T47D (cell line): ENCODE data around the gene PATJ.
"Not testable (repeated sequence)": the region's sequence is repeated elsewhere in the genome, so short reads cannot be mapped to it uniquely, and the experiment has no call there.

ENCODE experiments used
- DNase-seq, 2 experiments: peaks; one replicate each; pipeline versions ENCODE4 v3.0.0 to v3.0.0-alpha.2; 2011 to 2012; ENCODE audit warnings: low read depth in 1 of 2, low spot score in 1 of 2
- JUND ChIP-seq: IDR thresholded peaks from 2 replicates; pipeline ENCODE4 v1.6.1; 2012; ENCODE audit warnings: low read depth
- in situ Hi-C: cut with HindIII; loops from 2 replicates; pipeline ENCODE4 v1.10.0; 2016; ENCODE audit warnings: low sequenced_read_pairs, low pct_unique_long_range_greater_than_20kb

The PATJ gene

GRCh38 chr1:61888808-61889207 lies 146.5 kb downstream of the PATJ start:
- no peak for TF ChIP-seq JUND
- in situ Hi-C loops, result no loop called here
- no peak for DNase-seq

- in situ Hi-C loops, result not testable (repeated sequence)
These were observed 148.2 kb downstream of the PATJ start for GRCh38 chr1:61890435-61890834.

GRCh38 chr1:61892977-61893376 lies 150.7 kb downstream of the PATJ start:
- in situ Hi-C loops, result no loop called here
- no peak for TF ChIP-seq JUND

More at GRCh38 chr1:61890435-61890834, 148.2 kb downstream of the PATJ start:
- DNase-seq, result not testable (repeated sequence)

GRCh38 chr1:61894296-61894695 lies 152.0 kb downstream of the PATJ start:
- in situ Hi-C loops, result not testable (repeated sequence)

More at GRCh38 chr1:61892977-61893376, 150.7 kb downstream of the PATJ start:
- DNase-seq, result no peak

GRCh38 chr1:61895175-61895574 lies 152.9 kb downstream of the PATJ start:
- in situ Hi-C loops, result no loop called here
- no peak for TF ChIP-seq JUND
- DNase-seq, result no peak

More at GRCh38 chr1:61894296-61894695, 152.0 kb downstream of the PATJ start:
- DNase-seq, result not testable (repeated sequence)

- in situ Hi-C loops, result no loop called here
- no peak for DNase-seq
- no peak for TF ChIP-seq JUND
These were observed 156.4 kb downstream of the PATJ start for GRCh38 chr1:61898658-61899057.

- no peak for TF ChIP-seq JUND
- in situ Hi-C loops, result no loop called here
- no peak for DNase-seq
These were observed 162.1 kb downstream of the PATJ start for GRCh38 chr1:61904354-61904753.

- no peak for DNase-seq
- no peak for TF ChIP-seq JUND
- in situ Hi-C loops, result no loop called here
These were observed 164.8 kb downstream of the PATJ start for GRCh38 chr1:61907102-61907501.

GRCh38 chr1:61910035-61910434 lies 167.8 kb downstream of the PATJ start:
- in situ Hi-C loops, result no loop called here
- no peak for TF ChIP-seq JUND
- DNase-seq, result no peak

- no peak for DNase-seq
- in situ Hi-C loops, result no loop called here
- no peak for TF ChIP-seq JUND
These were observed 172.7 kb downstream of the PATJ start for GRCh38 chr1:61914823-61915482.

GRCh38 chr1:61921435-61921834 lies 179.2 kb downstream of the PATJ start:
- in situ Hi-C loops, result no loop called here
- no peak for DNase-seq
- TF ChIP-seq JUND, result no peak

GRCh38 chr1:61922950-61923480 lies 180.7 kb downstream of the PATJ start:
- no peak for DNase-seq
- TF ChIP-seq JUND, result no peak
- in situ Hi-C loops, result no loop called here

GRCh38 chr1:61925591-61926298 lies 183.5 kb downstream of the PATJ start:
- TF ChIP-seq JUND, result no peak
- in situ Hi-C loops, result no loop called here
- DNase-seq, result no peak
